Activated T-helper 1 cell treated with anti-CD3 and anti-CD28 coated beads, Interleukin-12 subunit alpha, Interleukin-12 subunit beta, Interleukin-2, Interleukin-4 antibody, amounts not matched to agents 30 ng/mL and 10 ng/mL and 1 ng/mL, durations not matched to agents 14 hours and 24 hours and 36 hours (primary cell): ENCODE data around the gene DGKH. TPM values are rescaled to one million over a fixed set of nuclear protein-coding genes. Genes with fewer than 3 reads are reported as not detected.

Source experiments
- DNase-seq: peaks from one replicate; pipeline ENCODE4 v3.0.0; 2021; ENCODE audit warnings: low spot score
- H3K27ac Mint-ChIP-seq: one replicate; pipeline ENCODE4 v1.8.0; 2021; ENCODE audit warnings: mild to moderate bottlenecking, mixed read lengths
- H3K27me3 Mint-ChIP-seq: one replicate; pipeline ENCODE4 v1.8.0; 2022; ENCODE audit warnings: mild to moderate bottlenecking, moderate library complexity, mixed read lengths; ENCODE audit not compliant: insufficient read depth
- H3K36me3 Mint-ChIP-seq: one replicate; pipeline ENCODE4 v1.8.0; 2021; ENCODE audit warnings: low read depth, mixed read lengths
- H3K4me1 Mint-ChIP-seq: one replicate; pipeline ENCODE4 v1.8.0; 2021; ENCODE audit warnings: low read depth, mixed read lengths
- H3K4me3 Mint-ChIP-seq: one replicate; pipeline ENCODE4 v1.8.0; 2021; ENCODE audit warnings: mild to moderate bottlenecking, moderate library complexity, mixed read lengths
- H3K9me3 Mint-ChIP-seq: one replicate; pipeline ENCODE4 v1.8.0; 2021; ENCODE audit warnings: mixed read lengths
- intact Hi-C: fragments of 100-400 bp; cut with micrococcal nuclease; formaldehyde crosslinking; loops from one replicate; pipeline ENCODE4 v1.15.1; 2024
- total RNA-seq: library from RNA; stranded (reverse); gene quantifications from 2 replicates; pipeline ENCODE4 v1.2.3, GENCODE V29; 2022

DGKH gene
- total RNA-seq, 1 donor from 2014 or later: 13.1 TPM

DNA sequence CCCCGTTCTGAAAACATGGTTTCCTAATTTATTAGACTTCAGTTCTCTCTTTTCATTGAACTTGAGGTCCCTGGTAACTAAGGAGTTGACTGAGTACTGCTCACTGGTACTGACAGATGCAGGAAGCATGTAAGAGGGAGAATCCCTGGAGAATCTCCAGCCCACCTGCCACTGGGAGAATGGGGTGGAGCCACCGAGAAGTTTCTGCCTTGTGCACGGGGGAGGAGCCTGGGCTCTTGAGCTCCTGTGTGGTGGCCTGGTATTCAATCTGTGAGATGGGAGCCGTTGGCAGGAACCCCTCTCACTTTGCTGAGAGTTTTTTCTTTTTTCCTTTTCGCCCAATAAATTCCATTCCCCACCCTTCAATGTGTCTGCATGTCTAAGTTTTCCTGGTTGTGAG is 210.3 kb downstream of the DGKH start:
- Mint-ChIP-seq H3K36me3 (peaks cover 1% of the 10 kb centered on the region), H3K27ac (no peak overlapping the region), H3K4me1 (peaks cover 9% of the 10 kb centered on the region), H3K27me3 (peaks cover 6% of the 10 kb centered on the region), H3K9me3 (peaks cover 14% of the 10 kb centered on the region), H3K4me3 (no peak overlapping the region)
- no peak for DNase-seq
- intact Hi-C loops: no loop called here

DNA sequence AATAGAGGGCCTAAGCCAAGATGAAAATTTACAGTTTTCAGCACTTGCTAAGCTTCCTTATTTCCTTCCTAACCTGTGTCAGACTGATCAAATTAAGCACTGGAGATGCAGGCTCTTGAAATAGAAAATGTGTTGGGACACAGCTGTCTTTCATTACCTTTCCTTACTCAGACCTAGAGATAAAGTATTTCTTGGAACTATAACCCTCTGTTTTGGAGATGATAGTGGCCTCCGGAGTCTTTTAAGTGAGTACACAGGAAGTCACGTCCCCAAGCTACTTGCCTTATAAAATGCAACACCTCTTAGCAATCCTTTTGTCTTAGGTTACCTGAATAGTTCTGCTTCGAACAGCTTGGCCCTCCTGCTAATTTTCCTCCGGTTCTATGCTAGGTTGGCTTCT is 211.1 kb downstream of the DGKH start:
- Mint-ChIP-seq H3K9me3 (peaks cover 14% of the 10 kb centered on the region), H3K27ac (no peak overlapping the region), H3K27me3 (peaks cover 3% of the 10 kb centered on the region), H3K4me3 (no peak overlapping the region), H3K4me1 (peaks cover 9% of the 10 kb centered on the region), H3K36me3 (peaks cover 1% of the 10 kb centered on the region)
- no peak for DNase-seq
- intact Hi-C loops: no loop called here

DNA sequence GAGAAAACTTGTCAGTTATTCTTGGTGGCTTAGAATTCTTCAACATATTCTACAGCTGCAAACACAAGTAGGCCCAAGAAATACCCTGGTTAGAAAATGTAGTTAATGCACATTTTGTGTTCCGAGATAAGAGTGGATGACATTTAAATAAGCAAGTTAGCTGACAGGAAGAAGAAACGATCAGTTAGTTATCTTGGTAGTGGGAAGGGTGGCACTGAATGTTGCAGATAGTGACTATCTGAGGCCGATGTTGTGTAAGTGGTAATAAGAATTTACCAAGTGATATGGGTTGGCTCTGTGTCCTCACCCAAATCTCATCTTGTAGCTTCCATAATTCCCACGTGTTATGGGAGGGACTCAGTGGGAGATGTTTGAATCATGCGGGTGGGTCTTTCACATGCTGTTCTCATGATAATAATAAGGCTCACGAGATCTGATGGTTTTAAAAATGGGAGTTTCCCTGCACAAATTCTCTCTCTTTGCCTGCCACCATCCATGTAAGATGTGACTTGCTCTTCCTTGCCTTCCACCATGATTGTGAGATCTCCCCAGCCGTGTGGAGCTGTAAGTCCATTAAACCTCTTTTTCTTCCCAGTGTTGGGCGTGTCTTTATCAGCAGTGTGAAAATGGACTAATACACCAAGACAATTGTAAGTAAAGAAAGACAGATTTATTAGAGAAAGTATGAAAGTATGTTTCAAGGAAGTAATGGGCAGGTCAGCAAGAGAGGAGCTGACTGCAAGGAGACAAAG is 212.6 kb downstream of the DGKH start:
- Mint-ChIP-seq H3K4me3 (no peak overlapping the region), H3K27ac (no peak overlapping the region), H3K36me3 (peaks cover 1% of the 10 kb centered on the region), H3K27me3 (peaks cover 7% of the 10 kb centered on the region), H3K4me1 (peaks cover 9% of the 10 kb centered on the region), H3K9me3 (peaks cover 14% of the 10 kb centered on the region)
- intact Hi-C loops: no loop called here
- DNase-seq: no peak

DNA sequence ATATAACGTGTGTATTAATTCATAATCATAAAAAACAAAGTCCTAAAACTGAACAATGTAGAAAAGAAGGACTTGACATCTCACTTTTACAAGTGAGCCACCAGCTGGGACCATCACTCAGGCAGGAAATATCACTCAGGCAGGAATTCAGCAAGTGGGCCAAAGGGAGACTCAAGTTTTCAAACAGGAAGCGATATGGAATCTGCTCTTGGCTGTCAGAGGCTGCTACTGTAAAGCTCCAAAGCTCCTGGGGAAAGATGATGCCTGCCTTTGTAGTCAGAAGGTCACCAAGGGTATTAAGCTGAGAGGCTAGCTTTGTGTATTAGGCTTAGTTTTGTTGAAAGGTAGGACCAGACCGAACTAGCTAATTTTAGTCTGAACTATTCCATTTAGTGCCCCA is 218.0 kb downstream of the DGKH start:
- H3K27me3 Mint-ChIP-seq: peaks cover 14% of the 10 kb centered on the region
- no peak overlapping the region for H3K4me3 Mint-ChIP-seq
- H3K27ac Mint-ChIP-seq: no peak overlapping the region
- peaks cover 14% of the 10 kb centered on the region for H3K4me1 Mint-ChIP-seq
- intact Hi-C loops: no loop called here
- peaks cover 9% of the 10 kb centered on the region for H3K9me3 Mint-ChIP-seq
- peaks cover 12% of the 10 kb centered on the region for H3K36me3 Mint-ChIP-seq
- no peak for DNase-seq

DNA sequence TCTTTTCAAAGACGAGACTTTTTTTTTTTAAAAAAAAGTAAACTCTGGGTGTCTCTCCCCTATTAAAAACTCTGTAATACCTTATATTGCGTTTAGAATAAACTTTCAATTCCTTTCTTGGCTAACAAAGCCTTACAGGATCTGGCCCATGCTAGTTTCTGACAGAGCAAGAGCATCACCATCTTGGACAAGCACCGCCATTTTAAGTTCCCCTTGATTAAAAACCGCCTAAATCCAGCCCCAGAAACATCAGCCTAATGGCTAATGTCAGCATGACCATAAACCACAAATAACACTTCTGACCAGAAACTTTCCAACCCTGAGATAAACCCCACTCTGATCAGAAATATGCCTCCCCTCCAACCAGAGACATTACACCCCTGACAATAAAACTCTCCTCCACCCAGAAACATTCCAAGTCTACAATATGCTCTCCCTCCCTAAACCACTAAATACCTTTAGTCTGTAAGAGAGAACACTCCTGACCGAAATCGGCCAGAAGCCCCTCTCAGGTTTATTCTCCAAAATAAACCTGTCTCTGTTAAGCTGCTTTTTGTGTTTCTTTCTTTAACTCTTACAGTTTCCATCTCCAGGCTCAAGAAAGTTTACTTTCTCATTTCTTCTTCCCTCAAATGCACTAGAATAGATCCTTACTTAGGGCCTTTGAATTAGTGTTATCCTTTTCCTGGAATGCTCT is 221.9 kb downstream of the DGKH start:
- DNase-seq: no peak
- Mint-ChIP-seq H3K9me3 (peaks cover 9% of the 10 kb centered on the region), H3K27me3 (peaks cover 11% of the 10 kb centered on the region), H3K36me3 (peaks cover 18% of the 10 kb centered on the region), H3K27ac (peak overlapping the region; percentile 50), H3K4me1 (peaks cover 46% of the 10 kb centered on the region), H3K4me3 (peak overlapping the region; percentile 11)
- intact Hi-C loops: loop anchor here (2.0 to 10.0 kb wide), 7 partner anchors 207 to 1210 kb away; partner anchors contain the start of genes EPSTI1, RGCC and WBP4

DNA sequence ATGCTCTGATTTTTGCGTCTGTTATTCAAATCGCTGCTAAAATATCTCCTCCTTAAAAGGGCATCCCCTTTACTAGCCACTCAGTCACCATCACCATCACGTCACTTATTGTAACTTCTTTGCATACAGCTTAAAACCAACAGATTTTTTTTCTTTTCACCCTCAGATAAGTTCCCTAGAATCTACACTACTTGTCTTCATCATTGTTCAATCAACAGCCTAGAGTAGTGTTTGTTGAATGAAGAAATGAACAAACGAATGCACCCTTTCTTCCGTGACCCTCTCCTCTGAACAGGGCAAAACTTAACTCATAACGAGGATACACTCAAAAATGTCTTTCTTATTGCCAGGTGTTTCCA is 222.4 kb downstream of the DGKH start:
- peaks cover 9% of the 10 kb centered on the region for H3K9me3 Mint-ChIP-seq
- peaks cover 7% of the 10 kb centered on the region for H3K27me3 Mint-ChIP-seq
- H3K27ac Mint-ChIP-seq: peak overlapping the region; percentile 97
- peaks cover 20% of the 10 kb centered on the region for H3K36me3 Mint-ChIP-seq
- H3K4me3 Mint-ChIP-seq: peak overlapping the region; percentile 92
- intact Hi-C loops: loop anchor here (1.0 to 10.0 kb wide), 10 partner anchors 83 to 1210 kb away; partner anchors contain the start of genes EPSTI1, KBTBD6, RGCC and WBP4
- peaks cover 52% of the 10 kb centered on the region for H3K4me1 Mint-ChIP-seq
- no peak for DNase-seq

DNA sequence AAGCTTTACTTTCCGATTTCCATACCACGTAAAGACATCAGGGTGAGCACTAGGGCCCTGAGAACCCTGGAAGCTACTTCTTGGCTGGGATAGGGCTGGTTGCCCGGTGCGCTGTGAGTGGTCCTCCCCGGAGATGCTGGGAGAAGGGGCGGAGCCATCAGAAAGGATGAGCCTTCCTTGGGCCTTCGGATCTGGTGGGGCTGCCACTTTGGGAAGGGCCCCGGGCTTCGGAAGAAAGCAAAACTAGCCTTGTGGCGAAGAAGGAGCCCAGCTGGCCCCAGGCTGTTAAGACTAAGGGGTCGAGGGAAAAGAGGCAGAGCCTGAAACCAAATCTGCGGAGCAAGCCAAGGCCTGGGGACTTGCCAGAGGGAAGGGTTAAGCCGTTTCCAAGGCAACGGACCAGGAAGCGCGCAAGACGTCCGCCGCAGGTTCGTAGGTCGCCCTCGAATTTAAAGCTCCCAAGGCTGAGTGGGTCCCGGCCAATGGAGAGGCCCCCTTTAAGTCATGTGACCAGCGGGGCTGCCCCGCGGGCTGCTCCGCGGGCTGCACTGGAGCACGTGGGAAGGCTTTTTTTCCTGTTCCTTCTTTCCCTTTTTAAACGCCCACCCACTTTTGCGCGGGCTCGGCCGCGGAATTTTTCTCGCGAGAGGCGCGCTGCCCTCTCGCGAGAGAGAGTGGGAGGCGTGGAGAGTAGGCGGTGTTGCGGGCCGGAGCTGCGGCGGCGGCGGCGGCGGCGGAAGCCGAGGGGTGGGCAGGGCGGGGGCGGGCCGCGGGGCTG is 223.1 kb downstream of the DGKH start:
- Mint-ChIP-seq H3K4me3 (peak overlapping the region; percentile 92), H3K4me1 (peaks cover 56% of the 10 kb centered on the region), H3K36me3 (peaks cover 22% of the 10 kb centered on the region), H3K9me3 (peaks cover 9% of the 10 kb centered on the region), H3K27ac (peak overlapping the region; percentile 97), H3K27me3 (peaks cover 7% of the 10 kb centered on the region)
- intact Hi-C loops: loop anchor here (1.0 to 10.0 kb wide), 13 partner anchors 83 to 1211 kb away; partner anchors contain the start of genes EPSTI1, KBTBD6, MTRF1 and RGCC
- peak; percentile 92 for DNase-seq

DNA sequence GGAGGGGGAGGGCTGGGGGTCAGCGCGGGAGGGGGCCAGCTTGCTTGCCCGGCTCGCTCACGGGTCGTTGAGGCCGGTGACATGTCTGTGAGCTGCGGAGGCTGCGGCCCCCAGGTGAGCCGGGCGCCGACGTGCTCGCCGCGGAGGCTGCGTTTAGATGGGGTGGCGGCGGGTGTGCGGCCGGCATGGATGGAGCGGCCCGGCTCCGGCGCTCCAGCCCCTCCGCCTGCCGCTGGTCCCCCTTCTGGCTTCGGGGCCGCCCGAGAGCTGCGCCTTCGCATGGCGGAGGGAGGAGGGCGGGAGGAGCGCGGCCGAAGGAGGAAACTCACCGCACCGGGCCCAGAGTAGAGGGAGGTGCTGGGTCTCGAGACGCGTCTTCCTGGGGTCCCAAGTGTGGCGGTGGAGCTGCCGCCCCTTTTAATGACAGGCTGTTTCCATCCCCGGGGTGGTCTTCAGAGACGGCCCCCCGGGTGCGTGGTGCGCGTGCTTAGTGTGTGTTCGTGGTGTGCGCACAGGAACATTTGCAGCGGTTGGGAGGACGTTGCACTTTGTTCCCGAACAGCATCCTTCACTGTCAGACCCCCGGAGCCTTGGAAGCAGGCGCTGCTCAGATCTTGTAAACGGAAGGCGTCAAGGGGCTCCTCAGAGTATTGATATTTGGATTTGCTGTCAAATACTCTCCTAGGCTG is 223.8 kb downstream of the DGKH start, which contains the start of gene AKAP11:
Gene AKAP11 (plus strand): TSS at position 38 of the 689 bp plus-strand sequence. CDS start 14,197 bp downstream, outside the sequence.
- intact Hi-C loops: loop anchor here (2.0 to 10.0 kb wide), 7 partner anchors 135 to 1009 kb away; partner anchors contain the start of genes MTRF1 and RGCC
- DNase-seq: peak; percentile 44
- peaks cover 60% of the 10 kb centered on the region for H3K4me1 Mint-ChIP-seq
- H3K4me3 Mint-ChIP-seq: peak within 1 kb of the TSS; percentile 97
- H3K27me3 Mint-ChIP-seq: peaks cover 5% of the 10 kb centered on the region
- peaks cover 9% of the 10 kb centered on the region for H3K9me3 Mint-ChIP-seq
- H3K36me3 Mint-ChIP-seq: peaks cover 24% of the 10 kb centered on the region
- H3K27ac Mint-ChIP-seq: peak within 1 kb of the TSS; percentile 99

DNA sequence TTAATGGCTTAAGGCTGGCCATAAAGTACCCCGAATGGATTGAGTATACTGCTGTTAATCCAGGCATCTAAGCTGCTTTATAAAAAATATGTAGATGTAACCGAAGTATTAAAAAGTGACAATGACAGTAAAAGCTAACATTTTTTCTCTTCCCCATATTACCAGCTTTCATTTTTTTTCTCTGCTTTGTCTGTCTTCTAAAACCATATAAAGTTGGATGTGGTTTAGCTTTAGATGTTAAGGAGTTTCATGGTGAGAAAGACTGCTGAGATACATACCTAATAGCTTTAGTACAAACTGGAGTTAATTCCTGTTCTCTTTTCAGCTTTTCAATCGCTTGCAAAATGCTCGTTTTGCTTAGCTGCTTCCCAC is 224.3 kb downstream of the DGKH start:
- peaks cover 60% of the 10 kb centered on the region for H3K4me1 Mint-ChIP-seq
- H3K9me3 Mint-ChIP-seq: peaks cover 9% of the 10 kb centered on the region

DNA sequence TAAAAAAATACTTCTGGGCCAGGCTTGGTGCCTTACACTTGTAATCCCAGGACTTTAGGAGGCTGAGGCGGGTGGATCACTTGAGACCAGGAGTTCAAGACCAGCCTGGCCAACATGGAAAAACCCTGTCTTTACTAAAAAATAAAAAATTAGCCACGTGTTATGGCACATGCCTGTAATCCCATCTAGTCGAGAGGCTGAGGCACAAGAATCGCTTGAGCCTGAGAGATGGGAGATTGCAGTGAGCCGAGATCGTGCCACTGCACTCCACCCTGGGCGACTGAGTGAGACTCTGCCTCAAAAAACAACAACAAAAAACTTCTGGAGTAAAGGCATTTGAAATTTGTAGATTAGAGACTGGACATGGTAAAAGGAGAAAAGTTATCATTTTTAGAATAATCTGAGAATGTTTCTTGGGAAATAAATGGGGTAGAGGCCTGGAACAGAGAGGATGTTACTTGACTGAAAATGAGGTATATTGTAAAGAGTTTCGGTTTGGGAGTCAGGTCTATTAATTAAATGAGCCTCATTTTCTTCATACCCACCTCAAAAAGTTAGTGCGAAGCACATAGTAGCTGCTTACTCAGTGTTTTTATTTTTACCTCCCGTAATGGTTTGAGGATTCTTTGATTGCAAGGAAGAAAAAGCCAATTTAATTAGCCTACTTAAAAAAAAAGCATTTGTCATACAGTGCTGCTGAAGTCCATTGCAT is 226.1 kb downstream of the DGKH start:
- H3K27me3 Mint-ChIP-seq: no peaks in the 10 kb centered on the region
- peaks cover 25% of the 10 kb centered on the region for H3K36me3 Mint-ChIP-seq
- intact Hi-C loops: loop anchor here (1.0 to 10.0 kb wide), 8 partner anchors 38 to 820 kb away; partner anchors contain the start of genes RGCC and TNFSF11
- no peak for DNase-seq
- peak overlapping the region; percentile 48 for H3K4me3 Mint-ChIP-seq
- H3K4me1 Mint-ChIP-seq: peaks cover 60% of the 10 kb centered on the region
- H3K27ac Mint-ChIP-seq: peak overlapping the region; percentile 89
- peaks cover 9% of the 10 kb centered on the region for H3K9me3 Mint-ChIP-seq

More for the DNA sequence above, 224.3 kb downstream of the DGKH start:
- Mint-ChIP-seq H3K27ac (peak overlapping the region; percentile 99), H3K4me3 (peak overlapping the region; percentile 97), H3K36me3 (peaks cover 25% of the 10 kb centered on the region), H3K27me3 (no peaks in the 10 kb centered on the region)
- no peak for DNase-seq
- intact Hi-C loops: loop anchor here (2.0 to 10.0 kb wide), 7 partner anchors 134 to 1010 kb away; partner anchors contain the start of genes MTRF1 and RGCC

DNA sequence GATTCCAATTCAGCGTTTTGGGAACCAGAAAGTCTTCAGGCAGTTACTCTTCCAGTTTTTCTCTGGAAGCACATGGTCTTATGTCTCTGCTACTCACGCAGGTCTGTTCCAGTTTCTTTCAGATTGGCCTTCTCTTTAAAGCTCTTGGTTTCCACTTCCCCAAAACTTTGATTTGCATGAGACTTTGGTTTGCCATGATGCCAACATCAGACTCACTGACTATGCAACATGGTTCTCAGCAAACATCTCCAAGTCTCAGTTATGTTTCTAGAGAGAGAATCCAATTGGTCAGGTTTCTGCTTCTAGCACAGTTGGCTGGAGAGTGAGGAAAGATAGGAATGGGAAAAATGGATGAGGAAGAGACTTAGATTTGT is 226.6 kb downstream of the DGKH start:
- Mint-ChIP-seq H3K27ac (peak overlapping the region; percentile 89), H3K9me3 (peaks cover 9% of the 10 kb centered on the region), H3K36me3 (peaks cover 25% of the 10 kb centered on the region), H3K27me3 (no peaks in the 10 kb centered on the region), H3K4me1 (peaks cover 59% of the 10 kb centered on the region), H3K4me3 (peak overlapping the region; percentile 48)
- intact Hi-C loops: loop anchor here (1.0 to 10.0 kb wide), 6 partner anchors 37 to 820 kb away; partner anchors contain the start of genes RGCC and TNFSF11
- DNase-seq: no peak
